ENCODE results near the gene UNC93A. TPM values are rescaled to one million over a fixed set of nuclear protein-coding genes. Genes with fewer than 3 reads are reported as not detected.

UNC93A gene
- total RNA-seq, 1 experiment from 2014 or later = not detected

DNA sequence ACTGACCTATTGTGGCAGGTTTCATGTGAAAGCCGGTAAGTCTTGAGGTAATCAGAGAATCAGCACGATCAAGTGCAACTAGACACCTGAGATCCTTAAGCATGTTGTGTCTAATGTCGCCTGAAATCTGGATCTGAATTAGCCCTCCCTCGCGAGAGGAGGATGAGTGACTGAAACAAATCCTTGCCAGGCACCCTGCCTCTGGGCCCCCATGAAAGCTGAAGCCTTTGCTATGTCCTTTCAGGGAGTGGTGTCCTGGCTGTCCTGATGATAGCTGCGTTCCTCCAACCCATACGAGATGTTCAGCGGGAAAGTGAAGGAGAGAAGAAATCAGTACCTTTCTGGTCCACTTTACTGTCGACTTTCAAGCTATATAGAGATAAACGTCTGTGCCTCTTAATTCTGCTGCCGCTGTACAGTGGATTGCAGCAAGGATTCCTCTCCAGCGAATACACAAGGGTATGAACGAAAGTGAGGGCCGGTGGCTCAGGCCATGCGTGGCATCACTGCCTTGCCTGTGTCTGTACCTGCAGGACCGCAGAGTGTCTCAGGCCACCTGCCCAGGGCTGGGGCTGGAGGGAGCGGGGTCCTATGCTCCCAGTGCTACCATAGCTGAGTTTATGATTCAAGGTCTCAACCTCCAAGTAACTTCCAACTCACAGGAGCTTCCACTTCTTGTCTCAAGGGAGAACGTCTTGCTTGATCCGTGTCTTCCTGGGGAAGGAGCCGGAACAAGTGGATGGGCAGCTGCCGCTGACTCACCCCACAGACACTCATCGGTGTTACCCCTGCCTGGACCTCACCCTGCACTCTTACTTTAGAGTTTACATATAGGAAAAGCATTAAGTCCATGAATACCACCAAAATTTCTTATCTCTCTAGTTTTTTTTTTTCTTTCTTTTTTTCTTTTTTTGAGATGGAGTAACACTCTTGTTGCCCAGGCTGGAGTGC is 12.8 kb downstream of the UNC93A start:
- POLR2A ChIA-PET (ENCODE audit: low non-redundant PET) = no interaction called here

DNA sequence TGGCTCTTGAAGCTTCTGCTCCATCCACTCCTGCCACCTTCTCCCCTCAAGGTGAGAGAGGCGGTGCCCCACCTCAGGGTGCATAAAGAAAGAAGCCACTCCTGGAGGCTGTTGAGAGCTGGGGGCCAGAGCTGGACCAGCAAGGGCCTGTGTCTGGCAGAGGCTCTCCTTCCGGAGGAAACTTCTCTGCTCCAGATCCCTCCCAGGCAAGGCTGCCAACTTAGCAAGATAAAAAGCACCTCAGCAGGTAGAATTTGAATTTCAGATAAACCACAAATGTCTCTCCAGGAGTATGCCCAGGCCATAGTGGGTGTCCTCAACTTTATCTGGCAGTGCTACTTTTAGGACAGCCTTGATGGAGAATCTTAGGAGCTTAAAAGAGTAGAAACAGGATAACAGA is 13.8 kb downstream of the UNC93A start:
- no peaks in the 10 kb centered on the region for H3K9me3 ChIP-seq (ENCODE audit: low read depth, low read length, poor library complexity, severe bottlenecking)
- POLR2A ChIA-PET (ENCODE audit: low non-redundant PET) = no interaction called here
- no peaks in the 10 kb centered on the region for H3K27me3 ChIP-seq (replicated peaks; ENCODE audit: insufficient read depth, low read depth, low read length, poor library complexity)
- TF ChIP-seq, protein P1, sequence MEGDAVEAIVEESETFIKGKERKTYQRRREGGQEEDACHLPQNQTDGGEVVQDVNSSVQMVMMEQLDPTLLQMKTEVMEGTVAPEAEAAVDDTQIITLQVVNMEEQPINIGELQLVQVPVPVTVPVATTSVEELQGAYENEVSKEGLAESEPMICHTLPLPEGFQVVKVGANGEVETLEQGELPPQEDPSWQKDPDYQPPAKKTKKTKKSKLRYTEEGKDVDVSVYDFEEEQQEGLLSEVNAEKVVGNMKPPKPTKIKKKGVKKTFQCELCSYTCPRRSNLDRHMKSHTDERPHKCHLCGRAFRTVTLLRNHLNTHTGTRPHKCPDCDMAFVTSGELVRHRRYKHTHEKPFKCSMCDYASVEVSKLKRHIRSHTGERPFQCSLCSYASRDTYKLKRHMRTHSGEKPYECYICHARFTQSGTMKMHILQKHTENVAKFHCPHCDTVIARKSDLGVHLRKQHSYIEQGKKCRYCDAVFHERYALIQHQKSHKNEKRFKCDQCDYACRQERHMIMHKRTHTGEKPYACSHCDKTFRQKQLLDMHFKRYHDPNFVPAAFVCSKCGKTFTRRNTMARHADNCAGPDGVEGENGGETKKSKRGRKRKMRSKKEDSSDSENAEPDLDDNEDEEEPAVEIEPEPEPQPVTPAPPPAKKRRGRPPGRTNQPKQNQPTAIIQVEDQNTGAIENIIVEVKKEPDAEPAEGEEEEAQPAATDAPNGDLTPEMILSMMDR (conservative IDR thresholded peaks at IDR 0.05; ENCODE audit: low read depth, low read length) = no peak
- TF ChIP-seq EZH2 (IDR thresholded peaks at IDR 0.05; ENCODE audit: borderline replicate concordance, low read depth, low read length, poor library complexity, severe bottlenecking) = no peak
- no peak overlapping the region for H3K27ac ChIP-seq (ENCODE audit: low read depth, low read length, poor library complexity, severe bottlenecking)
- CTCF ChIA-PET = no interaction called here
- H3K36me3 ChIP-seq (ENCODE audit: insufficient read depth, low read length, poor library complexity, severe bottlenecking) = no peaks in the 10 kb centered on the region
- DNase-seq (ENCODE audit: low spot score) = no peak
- intact Hi-C loops (cut with micrococcal nuclease; ENCODE audit: unreplicated experiment) = no loop called here
- no peak overlapping the region for H3K4me3 ChIP-seq (ENCODE audit: low read depth, low read length, poor library complexity, severe bottlenecking)
- BruUV-seq (replicated peaks) = no TSS peak
- H3K4me1 ChIP-seq (ENCODE audit: insufficient read depth, low read length, poor library complexity, severe bottlenecking) = no peaks in the 10 kb centered on the region

More for the DNA sequence above, 12.8 kb downstream of the UNC93A start:
- BruUV-seq (replicated peaks) = no TSS peak
- CTCF ChIA-PET = no interaction called here
- Histone ChIP-seq H3K27me3 (replicated peaks; ENCODE audit: insufficient read depth, low read depth, low read length, poor library complexity) (no peaks in the 10 kb centered on the region), H3K27ac (ENCODE audit: low read depth, low read length, poor library complexity, severe bottlenecking) (no peak overlapping the region), H3K9me3 (ENCODE audit: low read depth, low read length, poor library complexity, severe bottlenecking) (no peaks in the 10 kb centered on the region), H3K36me3 (ENCODE audit: insufficient read depth, low read length, poor library complexity, severe bottlenecking) (no peaks in the 10 kb centered on the region), H3K4me3 (ENCODE audit: low read depth, low read length, poor library complexity, severe bottlenecking) (no peak overlapping the region), H3K4me1 (ENCODE audit: insufficient read depth, low read length, poor library complexity, severe bottlenecking) (no peaks in the 10 kb centered on the region)
- TF ChIP-seq, protein P1 (conservative IDR thresholded peaks at IDR 0.05; ENCODE audit: low read depth, low read length) = no peak
- intact Hi-C loops (cut with micrococcal nuclease; ENCODE audit: unreplicated experiment) = no loop called here
- DNase-seq (ENCODE audit: low spot score) = no peak

DNA sequence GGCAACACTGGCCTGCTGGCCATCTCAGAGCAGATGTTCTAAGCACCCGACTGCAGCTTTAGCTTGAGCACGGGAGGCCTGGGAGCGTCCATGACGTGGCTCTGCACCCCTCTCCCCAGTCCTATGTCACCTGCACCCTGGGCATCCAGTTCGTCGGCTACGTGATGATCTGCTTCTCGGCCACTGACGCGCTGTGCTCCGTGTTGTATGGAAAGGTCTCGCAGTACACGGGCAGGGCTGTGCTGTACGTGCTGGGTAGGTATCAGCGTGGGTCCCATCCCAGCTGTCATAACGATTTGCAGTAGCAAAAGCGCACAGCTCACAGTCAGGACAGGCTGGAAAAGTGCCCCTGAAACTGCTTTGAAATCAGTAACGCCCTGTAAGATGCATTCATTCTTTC is 14.7 kb downstream of the UNC93A start:
- Histone ChIP-seq H3K4me3 (ENCODE audit: low read depth, low read length, poor library complexity, severe bottlenecking) (no peak overlapping the region), H3K9me3 (ENCODE audit: low read depth, low read length, poor library complexity, severe bottlenecking) (no peaks in the 10 kb centered on the region), H3K27me3 (replicated peaks; ENCODE audit: insufficient read depth, low read depth, low read length, poor library complexity) (no peaks in the 10 kb centered on the region), H3K4me1 (ENCODE audit: insufficient read depth, low read length, poor library complexity, severe bottlenecking) (no peaks in the 10 kb centered on the region), H3K27ac (ENCODE audit: low read depth, low read length, poor library complexity, severe bottlenecking) (no peak overlapping the region), H3K36me3 (ENCODE audit: insufficient read depth, low read length, poor library complexity, severe bottlenecking) (no peaks in the 10 kb centered on the region)
- DNase-seq (ENCODE audit: low spot score) = no peak
- no TSS peak for BruUV-seq (replicated peaks)
- POLR2A ChIA-PET (ENCODE audit: low non-redundant PET) = no interaction called here
- intact Hi-C loops (cut with micrococcal nuclease; ENCODE audit: unreplicated experiment) = no loop called here
- no peak for TF ChIP-seq EZH2 (IDR thresholded peaks at IDR 0.05; ENCODE audit: borderline replicate concordance, low read depth, low read length, poor library complexity, severe bottlenecking)
- TF ChIP-seq, protein P1 (conservative IDR thresholded peaks at IDR 0.05; ENCODE audit: low read depth, low read length) = no peak
- CTCF ChIA-PET = no interaction called here

Measured in A673 (cell line).